Upper lobe of left lung (tissue), 4 donors: ENCODE results near the gene PPM1F.

Source experiments
- CTCF ChIP-seq, 6 experiments: fragments of 450-650 bp in 4 of 6; fragments of 200-600 bp in 2 of 6; sonication (generic) in 2 of 6; IDR thresholded peaks; one replicate each; pipeline ENCODE4 v1.5.1; 2016 to 2019; ENCODE audit warnings: antibody characterized with exemption in 6 of 6
- POLR2A ChIP-seq, 4 donors: fragments of 450-650 bp; IDR thresholded peaks; one replicate each; pipeline ENCODE4 v1.5.1; 2016 to 2017; ENCODE audit warnings: antibody characterized with exemption in 4 of 4, mild to moderate bottlenecking in 2 of 4
- POLR2AphosphoS5 ChIP-seq, 2 donors: sonication (generic); formaldehyde crosslinking; IDR thresholded peaks; one replicate each; pipeline ENCODE4 v1.5.1; 2017; ENCODE audit warnings: antibody characterized with exemption in 2 of 2

GRCh38 chr22:21961127-21961867, 8.6 kb upstream of the PPM1F start:
- TF ChIP-seq CTCF (IDR thresholded peaks at IDR 0.05) (no peak), POLR2A (IDR thresholded peaks at IDR 0.05) (no peak), POLR2AphosphoS5 (IDR thresholded peaks at IDR 0.05) (no peak)
